Adrenal gland (tissue), 5 donors: ENCODE data around the gene PGBD2.
"Not testable (repeated sequence)": the region's sequence is repeated elsewhere in the genome, so short reads cannot be mapped to it uniquely, and the experiment has no call there.

Experiments
- CTCF ChIP-seq, 6 experiments: fragments of 450-650 bp in 4 of 6; fragments of 200-600 bp in 2 of 6; sonication (generic) in 1 of 6; IDR thresholded peaks; 1 replicate in 5 of 6; 2 replicates in 1 of 6; pipeline versions ENCODE4 v1.5.1 to v1.8.0; 2016 to 2021; ENCODE audit warnings: antibody characterized with exemption in 6 of 6, mild to moderate bottlenecking in 2 of 6, moderate library complexity in 1 of 6
- POLR2A ChIP-seq, 2 donors: fragments of 450-650 bp; IDR thresholded peaks; one replicate each; pipeline ENCODE4 v1.6.1; 2017; ENCODE audit warnings: antibody characterized with exemption in 2 of 2, mild to moderate bottlenecking in 2 of 2, moderate library complexity in 1 of 2
- donor health status: DM: no; HTN: no; CAD: no.

GRCh38 chr1:248945856-248946416, 39.9 kb downstream of the PGBD2 start:
- not testable (repeated sequence) for TF ChIP-seq CTCF, POLR2A (IDR thresholded peaks at IDR 0.05)
